HG03439 (cell line): ENCODE measurements around the gene PTPRN2.

ENCODE experiments used
- ATAC-seq: cut with Tn5 transposase; IDR thresholded peaks from one replicate; pipeline ENCODE4 v1.9.1; 2021; ENCODE audit warnings: mild to moderate bottlenecking, moderate library complexity; ENCODE audit not compliant: unreplicated experiment

Gene PTPRN2

DNA sequence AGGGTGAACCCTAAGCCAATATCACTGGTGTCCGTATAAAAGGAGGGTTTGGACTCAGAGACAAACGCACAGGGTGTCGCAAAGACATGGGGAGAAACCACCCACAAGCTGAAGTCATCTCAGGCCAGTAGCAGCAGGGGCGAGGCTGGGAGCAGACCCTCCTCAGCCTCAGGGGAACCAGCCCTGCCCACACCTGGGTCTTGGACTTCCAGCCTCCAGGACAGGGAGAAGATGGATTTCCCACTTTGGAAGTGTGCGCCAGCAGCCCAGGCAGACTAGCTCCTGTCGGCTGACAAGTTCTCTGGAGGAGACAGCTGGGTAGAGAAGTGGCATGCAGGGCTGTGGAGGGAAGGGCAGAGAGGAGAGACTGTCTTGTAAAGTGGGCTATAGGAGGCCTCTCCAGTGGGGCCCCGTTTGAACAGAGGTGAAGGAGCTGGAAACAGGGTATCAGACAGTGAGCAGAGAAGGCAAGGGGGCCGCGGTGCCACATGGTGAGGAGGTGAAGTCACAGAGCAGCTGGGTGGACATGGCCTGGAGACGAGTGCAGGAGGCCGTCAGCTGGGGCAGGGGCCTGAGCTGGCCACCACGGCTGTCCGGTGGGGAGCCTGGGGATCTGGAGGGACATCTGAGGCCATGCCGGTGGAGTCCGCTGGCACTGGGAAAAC lies 475.6 kb downstream of the PTPRN2 start:
- no peak for ATAC-seq

DNA sequence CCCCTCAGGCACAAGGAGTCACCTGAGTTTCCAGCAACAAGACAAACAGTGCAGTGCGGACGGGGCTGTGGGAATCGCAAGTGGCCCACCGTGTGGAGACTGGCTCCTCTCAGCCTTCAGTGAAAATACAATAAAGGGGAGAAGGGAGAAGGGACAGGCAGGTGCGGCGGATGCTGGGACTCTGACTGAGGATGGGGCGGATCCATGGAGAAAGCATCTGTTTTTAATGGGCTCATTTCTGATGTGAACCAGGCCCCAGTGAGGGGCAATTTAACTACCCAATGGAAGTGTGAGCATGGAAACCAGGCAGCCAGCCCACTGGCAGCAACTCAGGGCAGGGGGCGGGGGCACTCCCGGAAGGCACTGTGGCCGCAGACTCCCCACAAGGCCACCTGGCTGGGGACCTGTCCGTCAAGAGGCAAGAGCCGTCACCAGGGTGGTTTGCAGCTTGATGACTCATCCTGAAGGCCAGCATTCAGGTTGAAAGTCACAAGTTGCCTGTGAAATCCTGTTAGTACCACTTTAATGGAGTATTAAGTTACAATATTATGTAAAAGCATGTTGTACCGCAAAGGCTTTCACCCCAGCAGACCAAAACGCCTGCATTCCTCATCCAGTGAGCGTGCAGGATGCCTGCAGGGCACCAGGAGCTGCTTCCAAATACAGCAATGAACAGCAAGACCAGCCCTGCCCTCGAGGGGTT lies 476.4 kb downstream of the PTPRN2 start:
- no peak for ATAC-seq

DNA sequence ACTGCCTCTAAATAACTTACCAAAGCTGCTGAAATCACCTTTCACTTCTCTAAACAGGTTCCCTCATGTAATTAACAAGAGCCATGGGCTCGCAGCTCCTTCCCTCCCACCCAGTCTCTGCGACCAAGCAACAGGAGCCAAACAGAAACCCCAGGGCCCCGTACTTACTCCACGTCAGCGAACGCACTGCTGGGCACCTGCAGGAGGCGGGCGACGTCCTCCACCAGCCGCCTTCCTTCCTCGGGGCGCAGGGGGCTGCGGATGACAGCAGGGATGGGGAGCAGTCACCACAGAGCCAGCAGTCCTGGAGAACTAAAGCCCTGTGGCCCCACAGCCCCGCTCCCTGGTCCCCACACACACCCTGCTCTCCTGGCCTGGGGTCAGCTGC lies 477.0 kb downstream of the PTPRN2 start:
- no peak for ATAC-seq

DNA sequence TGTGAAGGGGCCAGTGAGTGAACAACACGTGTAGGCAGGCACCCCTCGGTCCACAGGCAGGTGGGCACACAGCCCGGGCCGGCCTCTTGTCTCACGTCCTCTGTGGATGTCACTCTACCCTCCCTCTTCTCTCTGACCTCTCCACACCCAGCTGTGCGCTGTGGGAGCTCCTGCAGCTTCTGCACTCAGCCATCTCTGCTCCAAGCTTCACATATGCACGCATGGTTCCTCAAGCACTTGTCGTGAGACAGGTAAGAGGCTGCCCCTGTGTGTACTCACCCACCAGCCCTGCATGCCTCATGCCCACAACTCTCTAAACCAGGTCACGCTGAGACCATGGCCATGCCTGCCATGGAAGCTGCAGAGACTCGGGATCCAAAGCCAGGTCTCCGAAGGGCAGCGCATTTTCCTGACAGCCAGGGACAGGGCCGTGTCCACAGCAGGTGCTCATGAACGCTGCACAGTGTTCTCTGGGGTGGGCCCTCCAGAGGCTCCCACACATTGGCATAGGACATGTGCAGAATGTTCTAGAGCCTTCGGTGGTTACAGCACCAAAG lies 477.5 kb downstream of the PTPRN2 start:
- no peak for ATAC-seq

DNA sequence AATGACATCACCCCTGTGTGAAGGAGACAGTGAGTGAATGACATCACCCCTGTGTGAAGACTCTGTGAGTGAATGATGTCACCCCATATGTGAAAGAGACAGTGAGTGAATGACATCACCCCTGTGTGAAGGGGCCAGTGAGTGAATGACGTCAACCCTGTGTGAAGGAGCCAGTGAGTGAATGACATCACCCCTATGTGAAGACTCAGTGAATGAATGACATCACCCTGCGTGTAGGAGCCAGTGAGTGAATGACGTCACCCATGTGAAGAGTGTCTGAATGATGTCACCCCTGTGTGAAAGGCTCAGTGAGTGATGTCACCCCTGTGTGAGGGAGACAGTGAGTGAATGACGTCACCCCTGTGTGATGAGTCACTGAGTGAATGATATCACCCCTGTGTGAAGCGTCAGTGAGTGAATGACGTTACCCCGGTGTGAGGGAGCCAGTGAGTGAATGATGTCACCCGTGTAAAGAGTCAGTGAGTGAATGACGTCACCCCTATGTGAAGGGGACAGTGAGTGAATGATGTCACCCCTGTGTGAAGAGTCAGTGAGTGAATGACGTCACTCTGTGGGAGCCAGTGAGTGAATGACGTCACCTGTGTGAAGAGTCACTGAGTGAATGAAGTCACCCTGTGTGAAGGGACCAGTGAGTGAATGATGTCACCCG lies 478.1 kb downstream of the PTPRN2 start:
- ATAC-seq: no peak

DNA sequence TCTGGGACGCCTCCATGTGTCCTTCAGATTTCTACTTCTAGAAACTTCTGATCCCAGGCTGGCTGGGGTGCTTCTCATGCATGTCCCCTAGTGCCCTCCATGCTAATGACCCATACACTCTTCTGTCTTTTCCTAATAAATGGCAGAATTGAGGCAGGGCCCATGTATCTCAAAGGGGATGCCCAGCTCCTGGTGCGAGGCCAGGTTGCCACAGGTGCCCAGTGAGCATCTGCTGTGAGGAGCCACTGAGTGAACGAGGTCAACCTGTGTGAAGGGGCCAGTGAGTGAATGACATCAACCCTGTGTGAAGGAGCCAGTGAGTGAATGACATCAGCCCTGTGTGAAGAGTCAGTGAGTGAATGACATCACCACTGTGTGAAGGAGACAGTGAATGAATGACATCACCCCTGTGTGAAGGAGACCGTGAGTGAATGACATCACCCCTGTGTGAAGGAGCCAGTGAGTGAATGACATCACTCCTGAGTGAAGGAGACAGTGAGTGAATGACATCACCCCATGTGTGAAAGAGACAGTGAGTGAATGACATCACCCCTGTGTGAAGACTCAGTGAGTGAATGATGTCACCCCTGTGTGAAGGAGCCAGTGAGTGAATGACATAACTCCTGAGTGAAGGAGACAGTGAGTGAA lies 478.9 kb downstream of the PTPRN2 start:
- ATAC-seq: no peak

DNA sequence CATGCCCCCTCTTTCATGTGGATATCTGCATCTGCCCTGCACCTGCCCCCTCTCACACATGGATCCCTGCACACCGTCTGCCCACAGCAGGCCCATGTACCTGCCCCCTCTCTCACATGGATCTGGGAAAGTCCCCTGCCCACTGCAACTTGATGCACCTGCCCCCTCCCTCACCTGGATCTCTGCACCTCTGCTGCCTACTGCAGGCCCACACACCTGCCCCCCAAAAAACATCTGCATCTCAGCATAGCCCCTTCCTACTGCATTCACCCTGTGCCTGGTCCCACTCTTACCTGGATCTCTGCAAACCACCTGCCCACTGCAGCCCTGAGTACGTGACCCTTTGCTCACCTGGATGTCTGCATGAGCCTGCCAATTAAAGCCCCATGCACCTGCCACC lies 479.8 kb downstream of the PTPRN2 start:
- ATAC-seq: no peak

DNA sequence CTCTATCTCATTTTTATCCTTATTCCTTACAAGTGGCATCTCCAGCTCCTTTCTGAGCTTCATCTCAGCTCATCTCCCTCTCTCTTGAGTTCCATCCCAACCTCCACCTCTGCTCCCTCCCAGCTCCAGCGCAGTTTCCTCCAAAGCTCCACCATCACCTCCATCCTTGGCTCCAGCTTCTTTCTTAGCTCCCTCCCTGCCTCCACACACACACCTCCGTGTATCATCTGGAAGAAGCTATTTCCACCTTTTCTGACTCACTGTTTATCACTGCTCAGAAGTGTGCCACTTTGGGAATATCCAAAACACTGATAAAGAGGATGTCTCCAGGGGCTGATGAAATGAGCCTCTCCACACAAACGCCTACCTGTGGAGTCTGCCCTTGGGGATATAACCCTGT lies 481.4 kb downstream of the PTPRN2 start:
- no peak for ATAC-seq

DNA sequence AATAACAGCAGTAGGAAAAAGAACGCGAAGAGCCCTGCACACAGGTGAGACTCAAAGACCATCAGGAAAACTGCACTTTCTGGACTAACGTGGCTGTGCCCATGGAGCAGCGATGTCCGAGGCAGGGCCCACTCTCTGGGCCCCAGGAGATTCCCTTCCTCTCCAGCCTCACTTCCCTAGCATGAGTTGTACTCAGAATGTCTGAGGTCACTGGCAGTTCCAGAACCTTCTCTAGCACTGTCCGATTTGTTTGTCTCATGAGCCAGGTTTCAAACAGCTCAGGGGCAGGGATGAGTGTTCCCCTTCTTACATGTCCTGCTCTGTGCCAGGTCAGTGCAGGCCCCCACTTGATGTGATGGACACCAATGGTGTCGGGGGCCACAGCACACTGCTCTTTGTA lies 484.2 kb downstream of the PTPRN2 start:
- ATAC-seq: no peak

DNA sequence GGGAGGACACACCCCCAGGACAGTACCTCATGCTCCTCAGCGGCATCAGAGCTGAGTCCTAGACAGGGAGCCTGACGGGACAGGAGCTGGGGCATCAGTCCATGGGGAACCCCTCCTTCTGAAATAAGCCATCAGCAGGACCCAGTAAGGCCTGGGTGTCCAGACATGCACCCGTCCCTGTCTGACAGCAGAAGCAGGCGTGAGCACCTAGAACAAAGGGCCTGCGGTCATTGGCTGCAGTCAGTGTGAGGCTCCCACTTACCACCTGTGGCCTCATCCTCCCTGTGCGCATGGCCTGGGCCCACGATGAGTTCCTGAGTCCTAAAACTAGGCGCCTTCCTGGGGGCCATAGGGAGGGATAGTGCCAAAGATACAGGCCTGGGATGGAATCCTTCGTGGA lies 484.7 kb downstream of the PTPRN2 start:
- no peak for ATAC-seq

DNA sequence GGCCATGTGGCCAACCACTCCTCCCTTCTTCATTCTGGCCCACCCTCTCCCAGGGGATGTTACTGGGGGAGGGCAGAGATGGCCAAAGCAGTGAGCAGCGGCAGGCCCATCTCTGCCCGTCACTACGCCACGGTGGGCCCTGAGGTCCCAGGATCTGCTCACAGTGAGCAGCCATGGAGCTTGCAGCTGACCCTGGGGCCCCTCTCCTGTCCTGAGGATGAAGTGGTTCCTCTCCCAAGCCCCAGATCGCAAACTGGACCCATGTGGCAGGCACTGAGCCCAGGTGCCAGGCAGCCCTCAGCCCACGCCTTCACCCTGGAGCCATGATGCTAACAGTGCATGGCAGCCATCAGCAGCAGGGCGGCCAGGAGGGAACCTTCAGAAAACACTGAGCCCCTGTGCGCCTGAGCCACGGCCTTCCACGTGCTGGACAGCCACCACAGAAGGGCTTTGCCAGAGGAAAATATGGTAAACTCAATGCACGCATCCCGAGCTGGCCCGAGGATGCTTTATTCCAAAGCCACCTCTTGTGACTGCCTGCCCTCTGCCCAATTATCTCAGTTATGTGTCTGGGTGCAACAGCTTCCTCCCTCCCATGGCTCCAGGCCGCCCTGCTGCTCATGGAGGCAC lies 485.7 kb downstream of the PTPRN2 start:
- no peak for ATAC-seq

DNA sequence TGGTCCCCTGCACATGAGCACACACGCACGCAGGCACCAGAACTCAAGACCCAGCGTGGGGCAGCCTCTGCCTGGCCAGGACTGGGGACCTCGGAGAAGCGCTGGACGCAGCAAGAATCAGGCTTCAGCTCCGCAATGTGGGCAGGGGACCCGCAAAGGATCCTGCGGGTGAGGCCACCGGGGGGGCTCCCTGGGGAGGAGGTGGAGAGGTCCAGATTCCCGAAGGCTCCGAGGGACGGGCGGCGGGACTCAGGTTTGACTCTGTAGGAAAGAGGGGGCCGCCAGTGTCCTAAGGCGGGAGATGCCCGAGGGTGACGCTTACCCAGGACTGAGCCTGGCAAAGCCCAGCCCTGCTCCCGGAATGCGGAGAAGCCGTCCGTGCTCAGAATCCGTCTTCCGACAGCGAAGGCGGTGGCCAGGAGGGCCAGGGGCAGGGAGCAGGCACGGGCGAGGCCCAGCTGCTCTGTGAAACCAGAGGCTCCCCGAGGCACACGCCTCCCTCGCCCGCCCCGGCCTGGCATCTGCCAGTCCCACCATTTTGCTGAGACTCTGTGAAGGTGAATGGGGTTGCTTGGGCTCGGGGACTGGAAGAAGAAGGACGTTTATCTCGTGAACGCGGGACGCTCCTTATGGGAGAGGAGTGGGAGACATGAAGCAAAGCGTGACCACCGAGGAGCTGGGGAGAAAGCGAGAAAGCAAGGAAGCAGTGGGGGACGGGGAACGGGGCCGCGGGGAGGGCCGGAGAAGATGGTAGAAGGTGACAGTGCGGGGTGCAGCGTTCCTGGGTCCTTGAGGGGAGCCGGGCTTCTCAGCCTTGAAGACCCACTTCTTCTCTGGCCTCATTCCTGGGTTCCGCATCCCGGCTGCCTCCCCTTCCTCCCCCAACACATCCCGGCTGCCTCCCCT lies 489.2 kb downstream of the PTPRN2 start:
- ATAC-seq: no peak

DNA sequence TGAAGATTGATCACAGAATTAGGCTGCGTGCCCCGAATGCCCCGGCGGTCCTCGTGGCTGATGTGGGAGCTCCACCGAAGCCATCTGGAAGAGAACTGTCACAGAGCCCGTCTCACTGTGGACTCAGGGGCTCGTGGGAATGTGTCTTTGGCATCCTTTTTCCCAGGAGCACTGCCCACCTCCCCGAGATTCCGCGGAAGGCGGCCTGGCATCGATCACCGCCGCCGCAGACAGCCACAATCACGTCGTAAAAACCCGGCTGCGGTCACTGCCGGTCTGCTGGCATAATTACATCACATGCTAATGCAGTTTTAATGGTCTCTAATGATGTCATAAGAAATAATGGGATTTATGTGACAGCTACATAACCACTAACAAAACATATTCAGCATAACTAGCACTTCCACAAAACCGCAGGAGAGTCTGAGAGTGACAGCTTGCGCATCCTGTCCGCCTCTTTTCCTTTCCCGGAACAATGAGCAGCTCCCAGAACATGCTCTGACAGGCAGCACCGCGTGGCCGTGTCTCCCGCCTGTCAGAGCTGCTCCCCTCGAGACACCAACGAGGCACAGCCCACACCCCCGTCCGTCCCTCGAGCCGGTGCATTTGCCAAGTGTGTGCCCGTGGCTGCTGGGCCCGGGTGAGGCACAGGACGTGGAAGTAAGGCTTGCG lies 490.0 kb downstream of the PTPRN2 start:
- no peak for ATAC-seq

DNA sequence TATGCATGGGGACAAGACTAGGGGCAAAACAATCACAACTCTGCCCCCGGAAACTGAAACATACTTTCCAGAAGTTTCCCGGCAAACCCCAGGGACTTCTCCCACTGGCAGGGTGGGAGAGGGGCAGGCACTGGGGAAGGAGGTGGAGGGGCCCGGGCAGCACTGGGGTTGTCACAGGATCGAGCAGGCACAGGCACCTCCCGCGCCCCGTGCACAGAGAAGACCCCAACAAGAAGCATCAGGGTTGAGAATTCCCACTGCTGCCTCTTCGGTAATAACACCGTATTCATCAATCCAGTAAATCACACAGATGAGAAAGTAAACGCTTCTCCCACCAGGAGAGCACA lies 490.5 kb downstream of the PTPRN2 start:
- ATAC-seq: no peak

DNA sequence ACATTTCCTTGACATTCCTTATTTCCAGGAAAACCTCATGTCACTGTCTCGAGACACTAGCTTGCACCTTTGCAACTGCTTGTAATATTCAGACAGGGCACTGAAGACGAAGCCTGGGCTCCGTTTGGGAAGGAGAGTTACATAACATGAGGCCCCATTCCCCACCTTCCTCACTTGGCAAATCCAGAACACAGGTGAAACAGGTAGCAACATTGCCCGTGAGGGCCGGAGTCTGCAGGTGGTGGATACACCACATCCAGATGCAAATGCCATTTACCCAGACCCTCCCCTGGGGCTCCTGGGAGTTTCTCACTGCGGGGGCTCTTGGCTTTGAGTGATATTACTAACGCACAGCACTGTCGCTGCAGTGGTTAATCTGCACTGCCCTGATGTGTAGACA lies 491.0 kb downstream of the PTPRN2 start:
- ATAC-seq: no peak

DNA sequence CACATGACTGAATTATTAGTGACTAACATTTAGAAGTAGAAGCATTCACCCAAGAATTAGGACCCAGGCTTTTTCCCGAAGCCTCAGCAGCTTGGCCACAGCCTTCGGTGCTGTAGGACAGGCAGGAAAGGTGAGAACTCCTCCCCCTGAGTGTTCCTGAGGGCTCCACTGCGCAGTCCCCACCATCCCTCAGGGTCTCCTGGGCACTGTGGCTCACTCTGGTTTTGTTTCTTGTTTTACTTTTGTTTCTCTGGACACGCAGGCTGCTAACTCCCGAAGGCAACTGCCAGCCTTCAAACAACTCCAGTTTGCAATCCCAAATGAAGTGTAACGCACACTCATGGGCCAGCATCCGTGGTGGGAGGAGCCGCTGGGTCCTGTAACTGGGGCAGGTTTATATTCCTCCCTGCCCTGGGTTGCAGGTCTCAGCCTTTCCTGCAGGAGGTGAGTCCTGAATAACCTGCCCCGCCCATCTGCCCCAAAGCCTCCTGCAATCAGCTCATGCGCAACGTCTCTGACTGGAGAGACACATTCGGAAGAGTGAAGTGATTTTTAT lies 492.9 kb downstream of the PTPRN2 start:
- ATAC-seq: no peak

DNA sequence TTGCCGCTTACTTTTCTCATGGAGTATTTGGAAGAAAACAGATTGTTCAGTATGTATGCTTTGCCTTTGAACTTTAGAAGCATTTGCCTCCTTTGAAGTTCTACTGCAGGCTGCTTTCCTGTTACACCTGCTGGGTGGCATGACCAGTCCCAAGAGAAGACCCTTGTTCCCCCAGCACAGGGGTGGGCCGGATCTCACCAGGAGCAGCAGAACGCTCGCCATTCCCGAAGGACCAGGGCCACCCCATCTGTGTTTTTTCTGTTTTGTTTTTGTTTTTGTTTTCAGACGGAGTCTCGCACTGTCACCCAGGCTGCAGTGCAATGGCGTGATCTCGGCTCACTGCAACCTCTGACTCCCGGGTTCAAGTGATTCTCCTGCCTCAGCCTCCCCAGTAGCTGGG lies 493.6 kb downstream of the PTPRN2 start:
- ATAC-seq: no peak

DNA sequence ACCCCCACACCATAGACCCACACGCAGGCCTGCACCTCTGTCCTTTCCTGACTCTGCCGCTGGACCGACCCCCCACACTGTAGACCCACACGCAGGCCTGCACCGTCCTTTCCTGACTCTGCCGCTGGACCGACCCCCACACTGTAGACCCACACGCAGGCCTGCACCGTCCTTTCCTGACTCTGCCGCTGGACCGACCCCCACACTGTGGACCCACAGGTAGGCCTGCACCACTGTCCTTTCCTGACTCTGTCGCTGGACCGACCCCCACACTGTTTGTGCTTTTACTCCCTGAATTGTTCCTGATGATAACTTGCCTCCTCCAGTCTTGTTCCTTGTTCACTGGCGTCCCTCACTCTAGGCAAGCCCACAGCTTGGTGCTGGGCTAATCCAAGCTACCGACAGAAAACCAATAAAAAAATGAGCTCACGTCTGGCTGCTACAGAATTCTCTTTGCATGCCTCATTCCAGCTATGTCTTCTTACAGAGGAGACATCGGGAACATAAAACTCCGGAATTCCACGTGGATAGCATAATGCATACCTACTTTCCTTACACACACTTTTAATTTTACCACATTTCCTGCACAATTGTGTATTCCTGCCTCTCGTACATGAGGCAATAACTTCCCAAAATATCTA lies 494.3 kb downstream of the PTPRN2 start:
- ATAC-seq: no peak

DNA sequence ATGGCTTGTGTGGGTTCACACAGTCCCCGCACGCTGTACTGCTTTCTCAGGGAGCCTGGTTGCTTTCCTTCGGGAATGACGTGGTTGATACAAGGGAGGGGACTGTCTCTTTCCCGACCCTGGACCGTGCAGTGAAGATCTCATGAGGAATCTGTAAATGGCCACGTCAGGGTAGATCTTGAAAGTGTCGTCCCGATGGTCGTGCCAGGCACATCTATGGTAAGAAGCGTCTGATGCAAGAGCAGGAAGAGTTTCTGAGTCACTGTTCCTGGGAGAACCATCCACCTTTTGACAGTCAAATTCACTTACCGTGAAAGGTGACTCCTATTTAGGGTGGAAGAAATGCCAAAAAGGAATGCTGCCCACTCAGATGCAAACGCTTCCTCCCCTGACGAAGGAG lies 500.4 kb downstream of the PTPRN2 start:
- ATAC-seq: no peak
